Endothelial cell of umbilical vein (primary cell): Measurements from ENCODE around the gene ETAA1. TPM values are rescaled to one million over a fixed set of nuclear protein-coding genes. Genes with fewer than 3 reads are reported as not detected.

ENCODE experiments used
- BruUV-seq: library from RNA; stranded (reverse); fragments of 400-500 nt; replicated peaks from 2 replicates; lab custom pipeline; 2021; lab: Mats Ljungman, UMichigan
- CTCF ChIA-PET: fragments of 300-600, 350-600 bp; sonication (Branson Sonifier 250); formaldehyde crosslinking; loops from one replicate; lab custom pipeline; 2021; ENCODE audit warnings: antibody characterized with exemption, inconsistent platforms; lab: Charles Lee
- POLR2A ChIA-PET: fragments of 300-600, 350-600 bp; sonication (Branson Sonifier 250); formaldehyde crosslinking; loops from one replicate; lab custom pipeline; 2021; ENCODE audit warnings: antibody characterized with exemption, inconsistent platforms; lab: Charles Lee
- DNase-seq: peaks from one replicate; pipeline ENCODE4 v3.0.0-alpha.2; 2011; ENCODE audit warnings: low read depth, low spot score
- FAIRE-seq: peaks from 2 replicates; lab custom pipeline; 2011; peaks lifted over from hg19 to GRCh38; lab: Jason Lieb, UNC
- H2AFZ ChIP-seq: 2 replicates; pipeline ENCODE4 v1.6.0; 2012; ENCODE audit warnings: low read depth, low read length, control low read depth, inconsistent platforms
- H3K27ac ChIP-seq: 2 replicates; pipeline ENCODE4 v1.5.1; 2011; ENCODE audit warnings: low read depth, mild to moderate bottlenecking, control low read depth, low read length, moderate library complexity; ENCODE audit not compliant: insufficient read depth
- H3K27me3 ChIP-seq, 2 experiments: 2 replicates each; pipeline versions ENCODE4 v1.6.0 to v1.6.1; 2011; ENCODE audit warnings: low read length in 2 of 2, mixed read lengths in 1 of 2; ENCODE audit not compliant: control insufficient read depth in 2 of 2, insufficient read depth in 2 of 2
- H3K36me3 ChIP-seq, 2 experiments: 2 replicates in 1 of 2; 3 replicates in 1 of 2; pipeline ENCODE4 v1.5.1; 2011; ENCODE audit warnings: low read length in 2 of 2, mild to moderate bottlenecking in 1 of 2, moderate library complexity in 1 of 2; ENCODE audit not compliant: control insufficient read depth in 2 of 2, insufficient read depth in 2 of 2; ENCODE audit errors: extremely low read depth in 1 of 2
- H3K4me1 ChIP-seq: 3 replicates; pipeline ENCODE4 v1.5.1; 2011; ENCODE audit warnings: mild to moderate bottlenecking, low read length; ENCODE audit not compliant: control insufficient read depth, insufficient read depth; ENCODE audit errors: extremely low read depth
- H3K4me2 ChIP-seq: 2 replicates; pipeline ENCODE4 v1.6.1; 2011; ENCODE audit warnings: low read length, control low read depth, mixed read lengths; ENCODE audit not compliant: insufficient read depth
- H3K4me3 ChIP-seq, 3 experiments: fragments of 200-600 bp in 1 of 3; sonication (generic), shearing (Covaris generic) in 1 of 3; replicated peaks in 1 of 3; 2 replicates each; pipeline ENCODE4 v1.5.1; 2011 to 2016; ENCODE audit warnings: control low read depth in 3 of 3, low read length in 3 of 3, mild to moderate bottlenecking in 2 of 3, inconsistent platforms in 1 of 3, low read depth in 1 of 3, moderate library complexity in 1 of 3; ENCODE audit not compliant: insufficient read depth in 1 of 3
- H3K79me2 ChIP-seq: 2 replicates; pipeline ENCODE4 v1.6.0; 2012; ENCODE audit warnings: low read length, inconsistent platforms; ENCODE audit not compliant: control insufficient read depth, insufficient read depth
- H3K9ac ChIP-seq: replicated peaks from 2 replicates; pipeline ENCODE3; 2011; ENCODE audit warnings: low read length, control low read depth; ENCODE audit not compliant: insufficient read depth; ENCODE audit errors: extremely low read depth
- H3K9me1 ChIP-seq: replicated peaks from 3 replicates; pipeline ENCODE4 v1.6.0; 2011; ENCODE audit warnings: mild to moderate bottlenecking, low read length; ENCODE audit not compliant: control insufficient read depth, insufficient read depth; ENCODE audit errors: extremely low read depth
- H3K9me3 ChIP-seq: replicated peaks from 2 replicates; pipeline ENCODE4 v1.5.1; 2012; ENCODE audit warnings: low read length, inconsistent platforms; ENCODE audit not compliant: control insufficient read depth, insufficient read depth
- H4K20me1 ChIP-seq: replicated peaks from 2 replicates; pipeline ENCODE3; 2011; ENCODE audit warnings: mild to moderate bottlenecking, low read length; ENCODE audit not compliant: control insufficient read depth, insufficient read depth; ENCODE audit errors: extremely low read depth
- CTCF ChIP-seq, 2 donors: IDR thresholded peaks; 1 replicate in 1 of 2; 2 replicates in 1 of 2; pipeline ENCODE4 v1.5.1; 2011; ENCODE audit warnings: low read length in 2 of 2, mild to moderate bottlenecking in 2 of 2, moderate library complexity in 2 of 2, control low read depth in 1 of 2, inconsistent platforms in 1 of 2, low read depth in 1 of 2; ENCODE audit not compliant: insufficient read depth in 1 of 2; ENCODE audit errors: extremely low read depth in 1 of 2
- JUN ChIP-seq: IDR thresholded peaks from 2 replicates; pipeline ENCODE4 v1.6.1; 2011; ENCODE audit warnings: borderline replicate concordance, low read depth; ENCODE audit not compliant: insufficient read length, insufficient read depth
- dilution Hi-C: fragments of 300-500 bp; cut with MboI; formaldehyde crosslinking; loops from one replicate; pipeline ENCODE4 v1.15.0; 2019; ENCODE audit warnings: low sequenced_read_pairs; ENCODE audit not compliant: extremely low pct_ligation_motif_present
- intact Hi-C: fragments of 100-400 bp; cut with micrococcal nuclease; formaldehyde crosslinking; loops from one replicate; pipeline ENCODE4 v1.10.0; 2022
- polyA plus RNA-seq, 4 experiments: library from polyadenylated mRNA; depleted of rRNA in 3 of 4; stranded (reverse) in 3 of 4; unstranded in 1 of 4; fragments of >200 nt; gene quantifications; 2 replicates each; pipeline versions ENCODE4 v1.2.1 to v1.2.3, GENCODE V29; 2011 to 2012; ENCODE audit warnings: missing spikeins in 1 of 4
- total RNA-seq: library from RNA; stranded (reverse); gene quantifications from 2 replicates; pipeline ENCODE4 v1.2.3, GENCODE V29; 2021

ETAA1 gene
- total and polyA plus RNA-seq, 2 donors (not counting 3 experiments of a cell fraction or from before 2014, with no cell fraction given), result 4.9 to 15.9 TPM

GRCh38 chr2:67412424-67412823 is 15.3 kb downstream of the ETAA1 start:
- Histone ChIP-seq H3K79me2 (peaks cover 1% of the 10 kb centered on the region), H3K4me1 (no peaks in the 10 kb centered on the region), H3K27me3 (no peaks in the 10 kb centered on the region), H2AFZ (no peak overlapping the region), H3K4me3 (no peak overlapping the region), H4K20me1 (no peaks in the 10 kb centered on the region), H3K27ac (no peak overlapping the region), H3K9ac (no peak overlapping the region), H3K4me2 (no peak overlapping the region), H3K9me1 (no peaks in the 10 kb centered on the region), H3K9me3 (no peaks in the 10 kb centered on the region), H3K36me3 (peaks cover 0 to 6% of the 10 kb centered on the region in 2 experiments)
- FAIRE-seq (no peak), DNase-seq (no peak)
- POLR2A ChIA-PET, result no interaction called here
- CTCF ChIA-PET, result interaction anchor here (0.9 to 1.5 kb wide), 3 partner anchors 11 to 983 kb away, joined by 3 to 7 read pairs (median 3); no protein-coding TSS in a partner anchor
- TF ChIP-seq JUN, result no peak
- no TSS peak for BruUV-seq
- dilution Hi-C loops, result no loop called here
- intact Hi-C loops, result no loop called here

DNA sequence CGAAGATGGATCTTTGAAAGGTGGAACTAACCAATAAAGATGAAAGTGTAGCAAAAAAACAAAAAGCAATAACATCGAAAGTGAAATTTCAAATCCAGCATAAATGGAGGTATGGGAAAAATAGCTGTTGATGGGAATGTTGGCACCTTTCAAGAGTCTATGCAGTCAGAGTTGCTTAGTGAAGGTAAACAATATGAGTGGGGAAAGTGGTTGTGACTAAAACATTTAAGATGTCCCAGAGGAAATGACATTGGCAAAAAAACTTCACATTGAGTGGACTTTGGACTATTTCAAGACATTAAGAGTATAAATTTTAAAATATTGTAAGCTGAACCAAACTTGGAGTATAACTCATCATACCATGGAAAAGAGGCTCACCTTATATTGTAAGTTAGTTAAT is 17.7 kb downstream of the ETAA1 start:
- intact Hi-C loops (no loop called here), dilution Hi-C loops (no loop called here)
- no peaks in the 10 kb centered on the region for H3K79me2 ChIP-seq
- BruUV-seq, result no TSS peak
- H3K4me2 ChIP-seq, result no peak overlapping the region
- H3K27ac ChIP-seq, result no peak overlapping the region
- TF ChIP-seq CTCF (IDR thresholded peaks at IDR 0.05; ENCODE audit: extremely low read depth in 1 of 2, insufficient read depth in 1 of 2, low read depth in 1 of 2, low read length in 2 of 2), result no peak
- no peak overlapping the region for H3K4me3 ChIP-seq
- no peaks in the 10 kb centered on the region for H3K4me1 ChIP-seq
- ChIA-PET POLR2A (no interaction called here), CTCF (interaction anchor here (1.4 kb wide), 1 partner anchor 11 kb away, joined by 5 read pairs; no protein-coding TSS in a partner anchor)
- H3K27me3 ChIP-seq, result no peaks in the 10 kb centered on the region
- FAIRE-seq, result no peak
- H4K20me1 ChIP-seq, result no peaks in the 10 kb centered on the region
- no peak overlapping the region for H3K9ac ChIP-seq
- H3K9me1 ChIP-seq, result no peaks in the 10 kb centered on the region
- H3K36me3 ChIP-seq, result peaks cover 0 to 4% of the 10 kb centered on the region in 2 experiments
- H2AFZ ChIP-seq, result no peak overlapping the region
- DNase-seq, result no peak
- H3K9me3 ChIP-seq, result no peaks in the 10 kb centered on the region
